ENCODE measurements around the gene GSC. TPM values are rescaled to one million over a fixed set of nuclear protein-coding genes. Genes with fewer than 3 reads are reported as not detected.
"Not testable (repeated sequence)": the region's sequence is repeated elsewhere in the genome, so short reads cannot be mapped to it uniquely, and the experiment has no call there.

GSC gene
- total and polyA plus RNA-seq, 2 donors (not counting 3 experiments of a cell fraction or from before 2014, with no cell fraction given) = not detected

GRCh38 chr14:94801225-94801624 lies 31.3 kb upstream of the GSC start:
- FAIRE-seq = no peak

GRCh38 chr14:94800764-94801163 lies 30.9 kb upstream of the GSC start:
- H3K9ac ChIP-seq (replicated peaks; ENCODE audit: extremely low read depth, insufficient read depth, low read length); H3K27me3 ChIP-seq (ENCODE audit: control insufficient read depth in 2 of 2, insufficient read depth in 2 of 2, low read length in 2 of 2); H3K27ac ChIP-seq (ENCODE audit: insufficient read depth, low read depth, low read length); H3K9me3 ChIP-seq (replicated peaks; ENCODE audit: control insufficient read depth, insufficient read depth, low read length); H3K9me1 ChIP-seq (replicated peaks; ENCODE audit: control insufficient read depth, extremely low read depth, insufficient read depth, low read length); H3K4me1 ChIP-seq (ENCODE audit: control insufficient read depth, extremely low read depth, insufficient read depth, low read length); BruUV-seq (replicated peaks); H3K36me3 ChIP-seq (ENCODE audit: control insufficient read depth in 2 of 2, extremely low read depth in 1 of 2, insufficient read depth in 2 of 2, low read length in 2 of 2); H2AFZ ChIP-seq (ENCODE audit: low read depth, low read length); H3K4me2 ChIP-seq (ENCODE audit: insufficient read depth, low read length); DNase-seq (ENCODE audit: low read depth, low spot score); POLR2A ChIA-PET; H3K4me3 ChIP-seq (replicated peaks in 1 of 3; ENCODE audit: insufficient read depth in 1 of 3, low read depth in 1 of 3, low read length in 3 of 3); FAIRE-seq; intact Hi-C loops (cut with micrococcal nuclease); H4K20me1 ChIP-seq (replicated peaks; ENCODE audit: control insufficient read depth, extremely low read depth, insufficient read depth, low read length); H3K79me2 ChIP-seq (ENCODE audit: control insufficient read depth, insufficient read depth, low read length); dilution Hi-C loops (cut with MboI; ENCODE audit: extremely low pct_ligation_motif_present, low sequenced_read_pairs): not testable (repeated sequence)
- CTCF ChIA-PET = interaction anchor here (1.2 kb wide), 1 partner anchor 26 kb away, joined by 4 read pairs; no protein-coding TSS in a partner anchor

More at GRCh38 chr14:94801225-94801624, 31.3 kb upstream of the GSC start:
- H2AFZ ChIP-seq (ENCODE audit: low read depth, low read length) = no peak overlapping the region
- ChIA-PET CTCF (no interaction called here), POLR2A (no interaction called here)
- H3K9me1 ChIP-seq (replicated peaks; ENCODE audit: control insufficient read depth, extremely low read depth, insufficient read depth, low read length) = no peaks in the 10 kb centered on the region
- H3K9ac ChIP-seq (replicated peaks; ENCODE audit: extremely low read depth, insufficient read depth, low read length) = no peak overlapping the region
- no TSS peak for BruUV-seq (replicated peaks)
- no peak overlapping the region for H3K27ac ChIP-seq (ENCODE audit: insufficient read depth, low read depth, low read length)
- TF ChIP-seq GATA2 (IDR thresholded peaks at IDR 0.05; ENCODE audit: insufficient read depth, insufficient read length, low read depth, low read length) (no peak), EZH2 (IDR thresholded peaks at IDR 0.05; ENCODE audit: borderline replicate concordance, low read depth, low read length, severe bottlenecking) (no peak)
- dilution Hi-C loops (cut with MboI; ENCODE audit: extremely low pct_ligation_motif_present, low sequenced_read_pairs) (no loop called here), intact Hi-C loops (cut with micrococcal nuclease) (no loop called here)
- H3K9me3 ChIP-seq (replicated peaks; ENCODE audit: control insufficient read depth, insufficient read depth, low read length) = no peaks in the 10 kb centered on the region
- no peaks in the 10 kb centered on the region for H3K27me3 ChIP-seq (ENCODE audit: control insufficient read depth in 2 of 2, insufficient read depth in 2 of 2, low read length in 2 of 2)
- H3K4me2 ChIP-seq (ENCODE audit: insufficient read depth, low read length) = no peak overlapping the region
- H3K79me2 ChIP-seq (ENCODE audit: control insufficient read depth, insufficient read depth, low read length) = no peaks in the 10 kb centered on the region
- H4K20me1 ChIP-seq (replicated peaks; ENCODE audit: control insufficient read depth, extremely low read depth, insufficient read depth, low read length) = no peaks in the 10 kb centered on the region
- H3K4me3 ChIP-seq (replicated peaks in 1 of 3; ENCODE audit: insufficient read depth in 1 of 3, low read depth in 1 of 3, low read length in 3 of 3) = no peak overlapping the region
- H3K36me3 ChIP-seq (ENCODE audit: control insufficient read depth in 2 of 2, extremely low read depth in 1 of 2, insufficient read depth in 2 of 2, low read length in 2 of 2) = no peaks in the 10 kb centered on the region
- no peak for DNase-seq (ENCODE audit: low read depth, low spot score)
- H3K4me1 ChIP-seq (ENCODE audit: control insufficient read depth, extremely low read depth, insufficient read depth, low read length) = no peaks in the 10 kb centered on the region

Data from endothelial cell of umbilical vein (primary cell).